ENCODE data around the gene PROSER3. TPM values are rescaled to one million over a fixed set of nuclear protein-coding genes. Genes with fewer than 3 reads are reported as not detected.
"Not testable (repeated sequence)": the region's sequence is repeated elsewhere in the genome, so short reads cannot be mapped to it uniquely, and the experiment has no call there.

The PROSER3 gene
- total RNA-seq, 1 donor from 2014 or later, result 15.0 TPM

DNA sequence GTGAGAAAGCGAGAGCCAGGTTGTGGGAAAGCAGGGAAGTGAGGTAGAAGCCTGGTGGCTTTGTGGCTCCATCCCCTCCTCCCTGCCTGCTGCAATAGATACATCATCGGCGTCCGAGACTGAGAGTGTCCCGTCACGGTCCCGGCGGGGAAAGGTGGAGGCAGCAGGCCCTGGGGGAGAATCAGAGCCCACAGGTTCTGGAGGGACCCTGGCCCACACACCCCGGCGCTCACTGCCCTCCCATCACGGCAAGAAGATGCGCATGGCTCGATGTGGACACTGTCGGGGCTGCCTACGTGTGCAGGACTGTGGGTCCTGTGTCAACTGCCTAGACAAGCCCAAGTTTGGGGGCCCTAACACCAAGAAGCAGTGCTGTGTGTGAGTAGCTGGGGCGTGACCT, 35.1 kb upstream of the PROSER3 start:
- H3K27me3 Mint-ChIP-seq (ENCODE audit: unreplicated experiment), result peaks cover 13% of the 10 kb centered on the region
- no peaks in the 10 kb centered on the region for H3K9me3 Mint-ChIP-seq (ENCODE audit: unreplicated experiment)
- TF ChIP-seq, protein P1, sequence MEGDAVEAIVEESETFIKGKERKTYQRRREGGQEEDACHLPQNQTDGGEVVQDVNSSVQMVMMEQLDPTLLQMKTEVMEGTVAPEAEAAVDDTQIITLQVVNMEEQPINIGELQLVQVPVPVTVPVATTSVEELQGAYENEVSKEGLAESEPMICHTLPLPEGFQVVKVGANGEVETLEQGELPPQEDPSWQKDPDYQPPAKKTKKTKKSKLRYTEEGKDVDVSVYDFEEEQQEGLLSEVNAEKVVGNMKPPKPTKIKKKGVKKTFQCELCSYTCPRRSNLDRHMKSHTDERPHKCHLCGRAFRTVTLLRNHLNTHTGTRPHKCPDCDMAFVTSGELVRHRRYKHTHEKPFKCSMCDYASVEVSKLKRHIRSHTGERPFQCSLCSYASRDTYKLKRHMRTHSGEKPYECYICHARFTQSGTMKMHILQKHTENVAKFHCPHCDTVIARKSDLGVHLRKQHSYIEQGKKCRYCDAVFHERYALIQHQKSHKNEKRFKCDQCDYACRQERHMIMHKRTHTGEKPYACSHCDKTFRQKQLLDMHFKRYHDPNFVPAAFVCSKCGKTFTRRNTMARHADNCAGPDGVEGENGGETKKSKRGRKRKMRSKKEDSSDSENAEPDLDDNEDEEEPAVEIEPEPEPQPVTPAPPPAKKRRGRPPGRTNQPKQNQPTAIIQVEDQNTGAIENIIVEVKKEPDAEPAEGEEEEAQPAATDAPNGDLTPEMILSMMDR (IDR thresholded peaks at IDR 0.05; ENCODE audit: unreplicated experiment), result no peak
- H3K36me3 Mint-ChIP-seq (ENCODE audit: low read depth, unreplicated experiment), result peaks cover 46% of the 10 kb centered on the region
- H3K4me1 Mint-ChIP-seq (ENCODE audit: unreplicated experiment), result peaks cover 9% of the 10 kb centered on the region
- DNase-seq (ENCODE audit: low spot score), result no peak
- H3K27ac Mint-ChIP-seq (ENCODE audit: unreplicated experiment), result peak overlapping the region; percentile 30
- H3K4me3 Mint-ChIP-seq (ENCODE audit: unreplicated experiment), result no peak overlapping the region

DNA sequence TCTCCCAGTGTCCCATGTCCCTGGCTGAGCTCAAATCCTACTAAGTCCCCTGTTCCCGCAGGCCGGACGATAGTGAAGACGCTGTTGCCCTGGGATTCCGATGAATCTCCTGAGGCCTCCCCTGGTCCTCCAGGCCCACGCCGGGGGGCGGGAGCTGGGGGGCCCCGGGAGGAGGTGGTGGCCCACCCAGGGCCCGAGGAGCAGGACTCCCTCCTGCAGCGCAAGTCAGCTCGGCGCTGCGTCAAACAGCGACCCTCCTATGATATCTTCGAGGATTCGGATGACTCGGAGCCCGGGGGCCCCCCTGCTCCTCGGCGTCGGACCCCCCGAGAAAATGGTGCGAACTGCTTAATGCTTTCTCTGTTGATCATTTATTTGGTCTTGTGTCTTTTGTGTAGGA, 34.3 kb upstream of the PROSER3 start:
- peak overlapping the region; percentile 52 for H3K27ac Mint-ChIP-seq (ENCODE audit: unreplicated experiment)
- TF ChIP-seq, protein P1 (IDR thresholded peaks at IDR 0.05; ENCODE audit: unreplicated experiment), result no peak
- DNase-seq (ENCODE audit: low spot score), result no peak
- H3K9me3 Mint-ChIP-seq (ENCODE audit: unreplicated experiment), result no peaks in the 10 kb centered on the region
- peaks cover 53% of the 10 kb centered on the region for H3K36me3 Mint-ChIP-seq (ENCODE audit: low read depth, unreplicated experiment)
- peak overlapping the region; percentile 69 for H3K4me3 Mint-ChIP-seq (ENCODE audit: unreplicated experiment)
- H3K4me1 Mint-ChIP-seq (ENCODE audit: unreplicated experiment), result peaks cover 9% of the 10 kb centered on the region
- peaks cover 13% of the 10 kb centered on the region for H3K27me3 Mint-ChIP-seq (ENCODE audit: unreplicated experiment)

DNA sequence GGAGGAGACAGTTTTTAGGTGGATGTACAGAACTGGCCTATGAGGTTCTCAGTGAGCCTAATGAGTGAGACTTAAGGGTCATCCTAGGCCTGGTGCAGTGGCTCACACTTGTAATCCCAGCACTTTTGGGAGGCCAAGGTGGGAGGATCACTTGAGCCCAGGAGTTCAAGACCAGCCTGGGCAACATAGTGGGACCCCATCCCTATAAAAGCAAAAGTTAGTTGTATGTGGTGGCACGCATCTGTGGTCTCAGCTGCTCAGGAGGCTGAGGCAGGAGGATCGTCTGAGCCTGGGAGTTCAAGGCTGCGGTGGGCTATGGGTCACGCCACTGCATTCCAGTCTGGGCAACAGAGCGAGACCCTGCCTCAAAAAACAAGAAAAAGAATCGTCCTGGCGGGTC, 33.8 kb upstream of the PROSER3 start:
- H3K27me3 Mint-ChIP-seq (ENCODE audit: unreplicated experiment), result peaks cover 13% of the 10 kb centered on the region
- H3K36me3 Mint-ChIP-seq (ENCODE audit: low read depth, unreplicated experiment), result peaks cover 55% of the 10 kb centered on the region
- H3K27ac Mint-ChIP-seq (ENCODE audit: unreplicated experiment); DNase-seq (ENCODE audit: low spot score); H3K4me1 Mint-ChIP-seq (ENCODE audit: unreplicated experiment); H3K9me3 Mint-ChIP-seq (ENCODE audit: unreplicated experiment): not testable (repeated sequence)
- peak overlapping the region; percentile 59 for H3K4me3 Mint-ChIP-seq (ENCODE audit: unreplicated experiment)

DNA sequence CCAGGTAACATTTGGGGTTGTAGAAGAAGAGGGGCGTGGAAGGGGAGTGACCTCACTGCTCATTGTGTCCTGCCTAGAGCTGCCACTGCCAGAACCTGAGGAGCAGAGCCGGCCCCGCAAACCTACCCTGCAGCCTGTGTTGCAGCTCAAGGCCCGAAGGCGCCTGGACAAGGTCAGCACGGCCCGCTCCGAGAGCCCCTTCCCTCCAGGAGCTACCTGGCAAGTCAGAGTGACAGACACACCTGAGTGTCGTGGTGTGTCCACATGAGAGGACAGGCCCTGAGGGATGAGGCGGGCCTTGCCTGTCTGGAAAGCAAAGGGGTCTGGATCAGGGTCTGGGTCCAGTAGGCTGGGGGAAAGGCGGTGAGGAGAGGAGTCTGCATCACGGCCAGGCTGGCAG, 33.4 kb upstream of the PROSER3 start:
- peaks cover 60% of the 10 kb centered on the region for H3K36me3 Mint-ChIP-seq (ENCODE audit: low read depth, unreplicated experiment)
- TF ChIP-seq, protein P1 (IDR thresholded peaks at IDR 0.05; ENCODE audit: unreplicated experiment), result no peak
- H3K4me3 Mint-ChIP-seq (ENCODE audit: unreplicated experiment), result peak overlapping the region; percentile 39
- H3K27ac Mint-ChIP-seq (ENCODE audit: unreplicated experiment), result no peak overlapping the region
- DNase-seq (ENCODE audit: low spot score), result no peak
- peaks cover under 1% of the 10 kb centered on the region for H3K4me1 Mint-ChIP-seq (ENCODE audit: unreplicated experiment)
- peaks cover 13% of the 10 kb centered on the region for H3K27me3 Mint-ChIP-seq (ENCODE audit: unreplicated experiment)
- no peaks in the 10 kb centered on the region for H3K9me3 Mint-ChIP-seq (ENCODE audit: unreplicated experiment)

DNA sequence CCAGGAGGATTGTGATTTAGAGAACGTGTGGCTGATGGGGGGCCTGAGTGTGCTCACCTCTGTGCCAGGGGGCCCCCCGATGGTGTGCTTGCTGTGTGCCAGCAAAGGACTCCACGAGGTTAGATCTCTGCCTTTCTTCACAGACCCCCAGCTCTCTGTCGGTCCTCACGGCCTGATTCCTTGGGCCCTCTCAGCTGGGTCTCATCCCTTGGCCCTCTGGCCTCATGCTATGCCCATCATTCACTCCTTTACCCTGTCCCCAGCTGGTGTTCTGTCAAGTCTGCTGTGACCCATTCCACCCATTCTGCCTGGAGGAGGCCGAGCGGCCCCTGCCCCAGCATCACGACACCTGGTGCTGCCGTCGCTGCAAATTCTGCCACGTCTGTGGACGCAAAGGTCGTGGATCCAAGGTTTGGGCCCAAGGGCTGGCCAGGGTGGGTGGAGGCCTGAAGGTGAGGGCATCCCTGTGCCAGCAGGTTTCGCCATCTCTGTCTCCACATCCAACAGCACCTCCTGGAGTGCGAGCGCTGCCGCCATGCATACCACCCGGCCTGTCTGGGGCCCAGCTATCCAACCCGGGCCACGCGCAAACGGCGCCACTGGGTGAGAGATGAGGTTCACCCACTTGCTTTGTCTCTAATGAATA, 32.6 kb upstream of the PROSER3 start:
- no peak for DNase-seq (ENCODE audit: low spot score)
- TF ChIP-seq, protein P1 (IDR thresholded peaks at IDR 0.05; ENCODE audit: unreplicated experiment), result no peak
- no peaks in the 10 kb centered on the region for H3K4me1 Mint-ChIP-seq (ENCODE audit: unreplicated experiment)
- no peaks in the 10 kb centered on the region for H3K9me3 Mint-ChIP-seq (ENCODE audit: unreplicated experiment)
- H3K27ac Mint-ChIP-seq (ENCODE audit: unreplicated experiment), result no peak overlapping the region
- H3K27me3 Mint-ChIP-seq (ENCODE audit: unreplicated experiment), result peaks cover 10% of the 10 kb centered on the region
- peaks cover 64% of the 10 kb centered on the region for H3K36me3 Mint-ChIP-seq (ENCODE audit: low read depth, unreplicated experiment)
- H3K4me3 Mint-ChIP-seq (ENCODE audit: unreplicated experiment), result no peak overlapping the region

Data from endothelial cell (in vitro differentiated cells).